AG10803 (cell line): ENCODE measurements around the gene C2orf74.

Source experiments
- DNase-seq: peaks from one replicate; pipeline ENCODE4 v3.0.0; 2010; ENCODE audit warnings: low read depth
- H3K4me3 ChIP-seq: 2 replicates; pipeline ENCODE4 v1.5.1; 2011; ENCODE audit warnings: mild to moderate bottlenecking, low read length, control low read depth
- CTCF ChIP-seq: conservative IDR thresholded peaks from 2 replicates; pipeline ENCODE4 v1.5.1; 2011; ENCODE audit warnings: mild to moderate bottlenecking, low read length, control low read depth, inconsistent platforms

C2orf74 gene

GRCh38 chr2:61173116-61173515 lies 11.1 kb downstream of the C2orf74 start:
- no peak for TF ChIP-seq CTCF
- no peak overlapping the region for H3K4me3 ChIP-seq
- DNase-seq: no peak

- no peak overlapping the region for H3K4me3 ChIP-seq
- no peak for DNase-seq
- no peak for TF ChIP-seq CTCF
Measured at GRCh38 chr2:61175036-61175435, 13.0 kb downstream of the C2orf74 start.

GRCh38 chr2:61176755-61177726 lies 15.1 kb downstream of the C2orf74 start:
- DNase-seq: peak; percentile 93
- no peak for TF ChIP-seq CTCF
- H3K4me3 ChIP-seq: peak overlapping the region; percentile 90

GRCh38 chr2:61177727-61178549 lies 15.9 kb downstream of the C2orf74 start:
- no peak for TF ChIP-seq CTCF
- peak overlapping the region; percentile 75 for H3K4me3 ChIP-seq
- peak; percentile 25 for DNase-seq

- peak overlapping the region; percentile 75 for H3K4me3 ChIP-seq
Measured at GRCh38 chr2:61178603-61179545, 16.9 kb downstream of the C2orf74 start.

More at GRCh38 chr2:61178603-61179545, 16.9 kb downstream of the C2orf74 start:
- peak; percentile 30 for DNase-seq
- no peak for TF ChIP-seq CTCF
